Keratinocyte (primary cell): ENCODE results near the gene JAK1.

Experiments used
- EZH2 ChIP-seq: IDR thresholded peaks from one replicate; pipeline ENCODE4 v1.6.1; 2012; ENCODE audit warnings: inconsistent platforms, mild to moderate bottlenecking, low read length, moderate library complexity
- TF ChIP-seq, protein P1 (sequence below), 3 experiments: IDR thresholded peaks in 1 of 3; conservative IDR thresholded peaks in 1 of 3; optimal IDR thresholded peaks in 1 of 3; 2 replicates in 2 of 3; 3 replicates in 1 of 3; pipeline versions ENCODE3 to v1.5.1; 2011; ENCODE audit warnings: low read length in 3 of 3, mild to moderate bottlenecking in 3 of 3, moderate library complexity in 2 of 3, control low read depth in 1 of 3, inconsistent platforms in 1 of 3; ENCODE audit not compliant: insufficient read depth in 2 of 3; ENCODE audit errors: extremely low read depth in 1 of 3

- TF ChIP-seq, protein P1, sequence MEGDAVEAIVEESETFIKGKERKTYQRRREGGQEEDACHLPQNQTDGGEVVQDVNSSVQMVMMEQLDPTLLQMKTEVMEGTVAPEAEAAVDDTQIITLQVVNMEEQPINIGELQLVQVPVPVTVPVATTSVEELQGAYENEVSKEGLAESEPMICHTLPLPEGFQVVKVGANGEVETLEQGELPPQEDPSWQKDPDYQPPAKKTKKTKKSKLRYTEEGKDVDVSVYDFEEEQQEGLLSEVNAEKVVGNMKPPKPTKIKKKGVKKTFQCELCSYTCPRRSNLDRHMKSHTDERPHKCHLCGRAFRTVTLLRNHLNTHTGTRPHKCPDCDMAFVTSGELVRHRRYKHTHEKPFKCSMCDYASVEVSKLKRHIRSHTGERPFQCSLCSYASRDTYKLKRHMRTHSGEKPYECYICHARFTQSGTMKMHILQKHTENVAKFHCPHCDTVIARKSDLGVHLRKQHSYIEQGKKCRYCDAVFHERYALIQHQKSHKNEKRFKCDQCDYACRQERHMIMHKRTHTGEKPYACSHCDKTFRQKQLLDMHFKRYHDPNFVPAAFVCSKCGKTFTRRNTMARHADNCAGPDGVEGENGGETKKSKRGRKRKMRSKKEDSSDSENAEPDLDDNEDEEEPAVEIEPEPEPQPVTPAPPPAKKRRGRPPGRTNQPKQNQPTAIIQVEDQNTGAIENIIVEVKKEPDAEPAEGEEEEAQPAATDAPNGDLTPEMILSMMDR (optimal IDR thresholded peaks at IDR 0.05 in 1 of 3, IDR thresholded peaks at IDR 0.05 in 1 of 3, conservative IDR thresholded peaks at IDR 0.05 in 1 of 3; ENCODE audit: extremely low read depth in 1 of 3, insufficient read depth in 2 of 3, low read length in 3 of 3), result no peak
- TF ChIP-seq EZH2, result no peak
Observed at GRCh38 chr1:64822621-64823020, 143.7 kb downstream of the JAK1 start.
